ENCODE measurements around the gene CYB561A3.

DNA sequence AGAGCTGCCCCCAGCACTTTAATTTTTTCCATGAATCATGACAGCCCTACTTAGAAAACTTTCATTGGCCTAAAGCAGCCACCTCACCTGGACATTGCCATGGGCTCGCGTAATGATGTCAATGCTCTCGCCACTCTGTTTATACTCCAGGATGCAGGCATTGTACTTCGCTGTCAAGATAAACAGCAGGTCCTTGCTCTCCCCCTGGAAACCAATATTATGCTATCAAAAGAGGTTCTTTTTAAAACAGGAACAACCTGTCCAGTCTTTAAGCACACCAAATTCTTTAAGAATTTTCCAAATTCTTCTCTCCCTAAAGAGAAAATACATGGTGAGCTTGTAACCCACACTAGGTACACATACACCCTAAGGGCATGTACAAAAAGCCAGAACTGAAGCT lies 31.8 kb downstream of the CYB561A3 start:
- TF ChIP-seq, protein P1, sequence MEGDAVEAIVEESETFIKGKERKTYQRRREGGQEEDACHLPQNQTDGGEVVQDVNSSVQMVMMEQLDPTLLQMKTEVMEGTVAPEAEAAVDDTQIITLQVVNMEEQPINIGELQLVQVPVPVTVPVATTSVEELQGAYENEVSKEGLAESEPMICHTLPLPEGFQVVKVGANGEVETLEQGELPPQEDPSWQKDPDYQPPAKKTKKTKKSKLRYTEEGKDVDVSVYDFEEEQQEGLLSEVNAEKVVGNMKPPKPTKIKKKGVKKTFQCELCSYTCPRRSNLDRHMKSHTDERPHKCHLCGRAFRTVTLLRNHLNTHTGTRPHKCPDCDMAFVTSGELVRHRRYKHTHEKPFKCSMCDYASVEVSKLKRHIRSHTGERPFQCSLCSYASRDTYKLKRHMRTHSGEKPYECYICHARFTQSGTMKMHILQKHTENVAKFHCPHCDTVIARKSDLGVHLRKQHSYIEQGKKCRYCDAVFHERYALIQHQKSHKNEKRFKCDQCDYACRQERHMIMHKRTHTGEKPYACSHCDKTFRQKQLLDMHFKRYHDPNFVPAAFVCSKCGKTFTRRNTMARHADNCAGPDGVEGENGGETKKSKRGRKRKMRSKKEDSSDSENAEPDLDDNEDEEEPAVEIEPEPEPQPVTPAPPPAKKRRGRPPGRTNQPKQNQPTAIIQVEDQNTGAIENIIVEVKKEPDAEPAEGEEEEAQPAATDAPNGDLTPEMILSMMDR (IDR thresholded peaks at IDR 0.05) = no peak
- no peak for TF ChIP-seq POLR2AphosphoS5 (IDR thresholded peaks at IDR 0.05)

All from upper lobe of left lung (tissue), 4 donors.